Breast epithelium (tissue), 4 donors: Measurements from ENCODE around the gene DTYMK. TPM values are rescaled to one million over a fixed set of nuclear protein-coding genes. Genes with fewer than 3 reads are reported as not detected.

Experiments
- DNase-seq, 2 donors: peaks; one replicate each; pipeline ENCODE4 v3.0.0-alpha.2; 2019; ENCODE audit warnings: low spot score in 2 of 2
- H3K27ac ChIP-seq, 2 donors: fragments of 200-600 bp; sonication (generic) in 1 of 2; one replicate each; pipeline ENCODE4 v1.5.1; 2016 to 2019; ENCODE audit warnings: mild to moderate bottlenecking in 1 of 2
- H3K27me3 ChIP-seq, 2 donors: fragments of 200-600 bp; sonication (generic) in 1 of 2; one replicate each; pipeline versions ENCODE4 v1.5.1 to v1.6.0; 2017 to 2019; ENCODE audit warnings: control low read depth in 1 of 2, mild to moderate bottlenecking in 1 of 2
- H3K36me3 ChIP-seq: fragments of 200-600 bp; one replicate; pipeline ENCODE4 v1.5.1; 2019
- H3K4me1 ChIP-seq, 2 donors: fragments of 200-600 bp; sonication (generic); one replicate each; pipeline ENCODE4 v1.5.1; 2016 to 2019; ENCODE audit warnings: control low read depth in 1 of 2
- H3K4me3 ChIP-seq, 3 donors: fragments of 200-600 bp; sonication (generic); 1 replicate in 2 of 3; 2 replicates in 1 of 3; pipeline ENCODE4 v1.5.1; 2016 to 2019; ENCODE audit warnings: mild to moderate bottlenecking in 3 of 3, moderate library complexity in 2 of 3
- H3K9me3 ChIP-seq, 2 donors: fragments of 200-600 bp; sonication (generic) in 1 of 2; one replicate each; pipeline ENCODE4 v1.5.1; 2016 to 2019; ENCODE audit warnings: control low read depth in 1 of 2
- CTCF ChIP-seq, 3 donors: fragments of 450-650 bp; IDR thresholded peaks; one replicate each; pipeline ENCODE4 v1.5.1; 2016 to 2017; ENCODE audit warnings: antibody characterized with exemption in 3 of 3, mild to moderate bottlenecking in 3 of 3, moderate library complexity in 3 of 3
- POLR2A ChIP-seq: fragments of 450-650 bp; IDR thresholded peaks from one replicate; pipeline ENCODE4 v1.6.1; 2016; ENCODE audit warnings: antibody characterized with exemption, mild to moderate bottlenecking, moderate library complexity
- POLR2AphosphoS5 ChIP-seq, 3 donors: sonication (generic); formaldehyde crosslinking; IDR thresholded peaks; one replicate each; pipeline ENCODE4 v1.6.1; 2017; ENCODE audit warnings: antibody characterized with exemption in 3 of 3
- intact Hi-C: fragments of 100-400 bp; cut with DNase I; formaldehyde crosslinking; loops from one replicate; pipeline ENCODE4 v1.15.1; 2023; ENCODE audit warnings: low total_unique reads
- total RNA-seq, 3 donors: library from RNA; depleted of rRNA; stranded (reverse); fragments of >200 nt; gene quantifications; one replicate each; pipeline ENCODE4 v1.1.0, GENCODE V29; 2016

The DTYMK gene, protein sequence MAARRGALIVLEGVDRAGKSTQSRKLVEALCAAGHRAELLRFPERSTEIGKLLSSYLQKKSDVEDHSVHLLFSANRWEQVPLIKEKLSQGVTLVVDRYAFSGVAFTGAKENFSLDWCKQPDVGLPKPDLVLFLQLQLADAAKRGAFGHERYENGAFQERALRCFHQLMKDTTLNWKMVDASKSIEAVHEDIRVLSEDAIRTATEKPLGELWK
- 10 to 100 TPM; 16.8 to 23.2 (median 19.7) TPM for total RNA-seq

DNA sequence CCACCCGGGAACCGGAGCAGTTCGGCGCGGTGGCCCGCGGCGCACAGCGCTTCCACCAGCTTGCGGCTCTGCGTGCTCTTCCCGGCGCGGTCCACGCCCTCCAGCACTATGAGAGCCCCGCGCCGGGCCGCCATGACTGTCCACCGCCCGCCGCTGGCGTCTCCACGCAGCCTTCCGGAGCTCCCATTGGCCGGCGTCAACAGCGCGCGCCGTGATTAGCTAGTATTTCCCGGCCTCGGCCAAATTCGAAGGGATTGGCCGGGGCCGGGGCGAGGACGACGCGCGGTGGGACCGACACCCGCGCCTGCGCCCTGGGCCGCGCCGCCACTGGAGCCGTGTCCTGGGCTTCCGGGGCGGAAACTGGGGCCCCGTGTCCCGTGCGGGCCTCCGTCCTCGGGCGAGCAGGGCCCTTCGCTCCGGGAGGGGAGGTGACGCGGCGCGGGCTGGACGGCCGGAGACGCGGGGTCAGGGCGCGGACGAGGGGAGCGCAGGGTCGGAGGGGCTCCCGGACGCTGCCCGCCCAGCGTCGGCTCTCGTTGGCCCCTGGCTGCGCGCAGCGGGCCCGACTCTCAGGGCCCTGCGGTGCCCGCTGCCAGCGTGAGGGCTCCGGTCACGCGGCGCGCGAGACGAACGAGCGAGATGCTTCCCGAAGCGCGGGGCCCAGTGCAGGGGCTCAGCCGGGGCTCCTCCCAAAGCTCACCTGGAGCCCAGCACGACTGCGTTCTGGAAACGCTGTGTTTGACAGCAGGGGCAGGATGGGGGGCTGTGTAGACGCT, at the start of gene DTYMK:
Gene DTYMK (minus strand): TSS at position 166 of the 776 bp plus-strand sequence. CDS start 32 bp downstream, at position 134.
- Histone ChIP-seq H3K36me3 (no peaks in the 10 kb centered on the region), H3K27ac (peak within 1 kb of the TSS; percentile 90 to 95), H3K9me3 (no peaks in the 10 kb centered on the region), H3K27me3 (no peaks in the 10 kb centered on the region), H3K4me3 (peak within 1 kb of the TSS; percentile 93 to 94 (median 93)), H3K4me1 (peaks cover 9 to 10% of the 10 kb centered on the region in 2 donors)
- intact Hi-C loops, result no loop called here
- TF ChIP-seq POLR2A, result peak; percentile 28
- TF ChIP-seq POLR2AphosphoS5 (IDR thresholded peaks at IDR 0.05), result peak; percentile 88 to 94 (median 91)
- TF ChIP-seq CTCF (IDR thresholded peaks at IDR 0.05), result peak in 1 of 3 donors; percentile 32
- peak; percentile 93 to 94 for DNase-seq

DNA sequence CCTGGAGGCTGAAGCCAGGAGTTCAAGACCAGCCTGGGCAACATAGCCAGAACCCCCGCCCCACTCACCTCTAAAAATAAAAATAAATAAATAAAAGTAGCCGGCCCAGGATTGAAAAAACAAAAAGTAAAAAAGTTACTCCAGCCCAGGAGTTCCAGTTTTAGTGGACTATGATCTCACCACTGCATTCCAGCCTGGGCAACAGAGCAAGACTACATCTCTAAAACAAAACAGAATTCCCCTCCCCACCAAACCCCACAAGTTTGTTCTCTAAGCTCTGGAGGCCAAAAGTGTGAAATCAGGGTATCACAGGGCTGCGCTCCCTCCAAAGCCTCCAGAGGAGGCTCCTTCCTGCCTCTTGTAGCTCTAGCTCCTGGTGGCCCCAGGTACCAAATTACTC, 49.5 kb upstream of the DTYMK start:
- Histone ChIP-seq H3K27ac (no peak overlapping the region), H3K9me3 (no peaks in the 10 kb centered on the region), H3K4me1 (no peaks in the 10 kb centered on the region), H3K36me3 (no peaks in the 10 kb centered on the region), H3K4me3 (no peak overlapping the region), H3K27me3 (no peaks in the 10 kb centered on the region)
- DNase-seq, result no peak
- no peak for TF ChIP-seq POLR2AphosphoS5 (IDR thresholded peaks at IDR 0.05)
- TF ChIP-seq POLR2A, result no peak
- no peak for TF ChIP-seq CTCF (IDR thresholded peaks at IDR 0.05)
- intact Hi-C loops, result no loop called here

DNA sequence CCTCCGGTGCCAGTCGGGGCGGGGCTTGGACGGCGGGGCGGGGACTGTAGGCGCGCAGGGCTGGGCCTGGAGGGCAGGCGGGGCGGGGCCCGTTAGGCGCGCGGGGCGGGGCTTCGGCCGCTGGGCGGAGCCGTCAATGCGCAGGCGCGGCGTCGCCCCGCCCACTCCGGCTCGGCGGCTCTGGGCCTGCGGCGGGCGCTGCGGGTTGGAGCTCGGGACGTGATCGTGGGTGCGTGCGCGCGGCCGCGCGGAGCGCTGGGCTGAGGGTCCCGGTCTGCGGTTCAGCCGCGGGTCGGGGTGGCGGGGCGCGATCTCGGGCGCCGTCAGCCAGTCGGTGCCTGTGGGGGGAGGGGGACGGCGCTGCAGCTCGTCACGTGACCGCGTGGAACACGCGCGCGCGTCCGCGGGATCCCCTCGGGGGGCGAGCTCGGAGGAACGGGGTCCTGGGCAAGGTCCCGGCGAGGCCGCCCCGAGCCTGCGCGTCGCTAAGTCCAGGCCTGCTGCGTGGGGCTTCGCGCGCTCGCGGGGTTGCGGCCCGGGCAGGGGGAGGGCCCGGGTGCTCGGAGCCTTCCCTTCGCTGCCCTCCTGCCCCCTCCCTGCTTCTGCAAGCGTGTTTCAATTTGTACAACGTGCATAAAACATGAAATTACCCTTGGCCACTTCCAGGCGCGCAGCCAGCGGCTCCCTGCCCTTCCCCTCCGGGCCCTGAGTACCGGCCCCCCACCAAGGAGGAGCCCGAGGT, 48.0 kb upstream of the DTYMK start, which contains the start of gene D2HGDH:
Gene D2HGDH (plus strand): TSS at position 164 of the 742 bp plus-strand sequence. CDS start 595 bp downstream, outside the sequence.
- intact Hi-C loops, result loop anchor here (2.0 kb wide), 1 partner anchor 34 kb away; no protein-coding TSS in a partner anchor
- no peaks in the 10 kb centered on the region for H3K4me1 ChIP-seq
- no peaks in the 10 kb centered on the region for H3K27me3 ChIP-seq
- TF ChIP-seq POLR2A (no peak), CTCF (IDR thresholded peaks at IDR 0.05) (no peak), POLR2AphosphoS5 (IDR thresholded peaks at IDR 0.05) (peak in 2 of 3 donors; percentile 13 to 64)
- peak within 1 kb of the TSS; percentile 82 to 95 for H3K27ac ChIP-seq
- H3K36me3 ChIP-seq, result no peaks in the 10 kb centered on the region
- peak; percentile 86 to 93 for DNase-seq
- H3K4me3 ChIP-seq, result peak within 1 kb of the TSS; percentile 92 to 99 (median 93)
- no peaks in the 10 kb centered on the region for H3K9me3 ChIP-seq

GRCh38 chr2:241734208-241734466, 47.5 kb upstream of the DTYMK start:
- no peaks in the 10 kb centered on the region for H3K27me3 ChIP-seq
- no peak for DNase-seq
- peak overlapping the region; percentile 82 to 95 for H3K27ac ChIP-seq

More at GRCh38 chr2:241734208-241734466, 47.5 kb upstream of the DTYMK start:
- H3K4me3 ChIP-seq, result peak overlapping the region; percentile 92 to 99 (median 93)
- H3K4me1 ChIP-seq, result no peaks in the 10 kb centered on the region
- H3K9me3 ChIP-seq, result no peaks in the 10 kb centered on the region
- H3K36me3 ChIP-seq, result no peaks in the 10 kb centered on the region
- no peak for TF ChIP-seq POLR2AphosphoS5 (IDR thresholded peaks at IDR 0.05)
- TF ChIP-seq POLR2A, result no peak
- no peak for TF ChIP-seq CTCF (IDR thresholded peaks at IDR 0.05)
- intact Hi-C loops, result loop anchor here (2.0 kb wide), 1 partner anchor 33 kb away; no protein-coding TSS in a partner anchor
